ENCODE results near the gene ARHGAP19. TPM values are rescaled to one million over a fixed set of nuclear protein-coding genes. Genes with fewer than 3 reads are reported as not detected.

Gene ARHGAP19
- total and polyA plus RNA-seq, 2 experiments from 2014 or later: 2.7 to 8.7 TPM

- Histone ChIP-seq H3K4me2 (peak overlapping the region; percentile 97), H4K20me1 (ENCODE audit: insufficient read depth, poor library complexity, severe bottlenecking) (no peaks in the 10 kb centered on the region), H3K79me2 (no peaks in the 10 kb centered on the region), H3K27ac (no peak overlapping the region), H3K36me3 (replicated peaks; ENCODE audit: insufficient read depth, low read depth) (no peaks in the 10 kb centered on the region), H3K9me2 (replicated peaks; ENCODE audit: insufficient read depth) (no peaks in the 10 kb centered on the region), H3K4me3 (no peak overlapping the region), H2AFZ (peak overlapping the region; percentile 82), H3K4me1 (ENCODE audit: insufficient read depth) (no peaks in the 10 kb centered on the region), H3K27me3 (peaks cover 30% of the 10 kb centered on the region), H3K9me3 (ENCODE audit: low read depth) (no peaks in the 10 kb centered on the region)
- DNase-seq (ENCODE audit: low spot score): no peak
- TF ChIP-seq EZH2 (IDR thresholded peaks at IDR 0.05; ENCODE audit: borderline replicate concordance) (no peak), EZH2phosphoT487 (IDR thresholded peaks at IDR 0.05; ENCODE audit: low read depth, severe bottlenecking, unreplicated experiment) (no peak), CTCF (IDR thresholded peaks at IDR 0.05; ENCODE audit: poor library complexity) (no peak)
- WGBS (ENCODE audit: low lambda C conversion rate, missing lambda C conversion rate): 22% methylated on average over 11 of the region's 11 CpGs
Observed at GRCh38 chr10:97195706-97196222, 96.7 kb downstream of the ARHGAP19 start.

GRCh38 chr10:97192952-97193435 lies 99.4 kb downstream of the ARHGAP19 start:
- Histone ChIP-seq H2AFZ (no peak overlapping the region), H3K27me3 (peaks cover 22% of the 10 kb centered on the region), H3K27ac (no peak overlapping the region), H3K4me3 (no peak overlapping the region), H3K36me3 (replicated peaks; ENCODE audit: insufficient read depth, low read depth) (no peaks in the 10 kb centered on the region), H3K9me2 (replicated peaks; ENCODE audit: insufficient read depth) (no peaks in the 10 kb centered on the region), H3K4me2 (no peak overlapping the region), H3K9me3 (ENCODE audit: low read depth) (no peaks in the 10 kb centered on the region), H3K4me1 (ENCODE audit: insufficient read depth) (no peaks in the 10 kb centered on the region), H3K79me2 (no peaks in the 10 kb centered on the region), H4K20me1 (ENCODE audit: insufficient read depth, poor library complexity, severe bottlenecking) (no peaks in the 10 kb centered on the region)
- no peak for TF ChIP-seq EZH2 (IDR thresholded peaks at IDR 0.05; ENCODE audit: borderline replicate concordance)
- no peak for TF ChIP-seq EZH2phosphoT487 (IDR thresholded peaks at IDR 0.05; ENCODE audit: low read depth, severe bottlenecking, unreplicated experiment)
- no peak for TF ChIP-seq CTCF (IDR thresholded peaks at IDR 0.05; ENCODE audit: poor library complexity)
- 84% methylated on average over 5 of the region's 5 CpGs for WGBS (ENCODE audit: low lambda C conversion rate, missing lambda C conversion rate)
- no peak for DNase-seq (ENCODE audit: low spot score)

- H4K20me1 ChIP-seq (ENCODE audit: insufficient read depth, poor library complexity, severe bottlenecking): no peaks in the 10 kb centered on the region
- no peaks in the 10 kb centered on the region for H3K9me2 ChIP-seq (replicated peaks; ENCODE audit: insufficient read depth)
- no peak overlapping the region for H3K27ac ChIP-seq
- no peak overlapping the region for H3K4me3 ChIP-seq
- peaks cover 29% of the 10 kb centered on the region for H3K27me3 ChIP-seq
- no peaks in the 10 kb centered on the region for H3K36me3 ChIP-seq (replicated peaks; ENCODE audit: insufficient read depth, low read depth)
- H3K9me3 ChIP-seq (ENCODE audit: low read depth): no peaks in the 10 kb centered on the region
- H3K4me1 ChIP-seq (ENCODE audit: insufficient read depth): peaks cover 6% of the 10 kb centered on the region
- 55% methylated on average over 2 of the region's 2 CpGs for WGBS (ENCODE audit: low lambda C conversion rate, missing lambda C conversion rate)
- TF ChIP-seq EZH2 (IDR thresholded peaks at IDR 0.05; ENCODE audit: borderline replicate concordance) (no peak), CTCF (IDR thresholded peaks at IDR 0.05; ENCODE audit: poor library complexity) (no peak), EZH2phosphoT487 (IDR thresholded peaks at IDR 0.05; ENCODE audit: low read depth, severe bottlenecking, unreplicated experiment) (no peak)
- H3K4me2 ChIP-seq: no peak overlapping the region
- H3K79me2 ChIP-seq: no peaks in the 10 kb centered on the region
- H2AFZ ChIP-seq: no peak overlapping the region
- DNase-seq (ENCODE audit: low spot score): no peak
Observed at GRCh38 chr10:97190450-97190849, 102.0 kb downstream of the ARHGAP19 start.
